Measurements from ENCODE around the gene LRRC3B.

The LRRC3B gene

DNA sequence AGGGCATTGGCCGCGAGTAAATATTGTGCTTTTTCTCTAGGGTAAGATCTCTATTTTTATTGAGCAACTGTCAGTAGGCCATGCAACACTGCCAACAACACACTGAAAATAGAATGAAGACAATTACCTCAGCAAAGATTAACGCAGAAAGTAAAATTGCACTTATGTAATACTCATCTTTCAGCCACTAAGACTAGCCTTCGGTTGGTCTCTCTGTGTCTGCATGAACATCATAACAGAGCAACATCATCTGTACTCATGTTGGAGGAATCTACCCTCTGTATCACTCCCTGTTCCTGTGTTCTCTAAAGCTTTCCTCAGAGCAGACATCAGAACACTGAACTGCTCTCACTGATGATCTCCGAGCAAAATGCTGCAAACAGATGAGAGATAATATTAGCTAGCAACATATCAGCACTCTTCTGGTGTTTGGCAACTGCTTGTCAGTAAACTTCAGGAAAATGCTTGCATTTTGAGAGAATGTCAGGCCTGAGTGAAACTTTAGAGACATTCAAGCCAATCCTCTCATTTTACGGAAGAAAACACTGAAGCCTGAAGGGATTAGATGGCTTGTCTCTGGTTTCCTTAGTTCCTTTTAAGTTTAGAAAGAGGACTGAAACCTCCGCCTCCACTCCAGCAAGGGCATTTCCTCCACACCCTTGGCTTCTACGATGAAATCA, 8.4 kb upstream of the LRRC3B start:
- DNase-seq (ENCODE audit: insufficient read length) (no peak), FAIRE-seq (no peak)
- no peak for TF ChIP-seq POLR2A (IDR thresholded peaks at IDR 0.05; ENCODE audit: low read depth, low read length)
- TF ChIP-seq TAF1 (IDR thresholded peaks at IDR 0.05; ENCODE audit: borderline replicate concordance, low read depth, low read length): no peak
- no peak for TF ChIP-seq POLR2AphosphoS5 (IDR thresholded peaks at IDR 0.05; ENCODE audit: low read depth, low read length)

DNA sequence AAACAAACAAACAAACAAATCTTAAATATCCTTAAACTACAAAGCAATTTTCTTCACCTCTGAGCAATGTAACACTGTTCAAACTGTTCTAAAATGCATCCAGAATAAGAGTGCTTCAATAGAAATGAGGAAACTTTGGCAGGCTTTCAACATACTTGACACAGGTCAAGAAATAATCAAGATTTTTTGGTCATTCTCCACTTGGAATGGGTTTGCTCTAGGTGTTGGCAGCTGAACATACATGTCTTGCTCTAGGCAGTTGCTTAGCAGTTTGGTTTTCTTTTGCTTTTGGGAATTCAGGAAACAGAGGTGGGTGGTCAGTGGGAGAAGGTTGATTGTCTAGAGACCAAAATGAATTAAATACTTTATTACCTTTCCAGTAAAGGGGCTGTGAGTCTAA, 1.4 kb upstream of the LRRC3B start:
- DNase-seq (ENCODE audit: insufficient read length) (no peak), FAIRE-seq (no peak)
- TF ChIP-seq POLR2A (IDR thresholded peaks at IDR 0.05; ENCODE audit: low read depth, low read length) (no peak), POLR2AphosphoS5 (IDR thresholded peaks at IDR 0.05; ENCODE audit: low read depth, low read length) (no peak), TAF1 (IDR thresholded peaks at IDR 0.05; ENCODE audit: borderline replicate concordance, low read depth, low read length) (no peak)

DNA sequence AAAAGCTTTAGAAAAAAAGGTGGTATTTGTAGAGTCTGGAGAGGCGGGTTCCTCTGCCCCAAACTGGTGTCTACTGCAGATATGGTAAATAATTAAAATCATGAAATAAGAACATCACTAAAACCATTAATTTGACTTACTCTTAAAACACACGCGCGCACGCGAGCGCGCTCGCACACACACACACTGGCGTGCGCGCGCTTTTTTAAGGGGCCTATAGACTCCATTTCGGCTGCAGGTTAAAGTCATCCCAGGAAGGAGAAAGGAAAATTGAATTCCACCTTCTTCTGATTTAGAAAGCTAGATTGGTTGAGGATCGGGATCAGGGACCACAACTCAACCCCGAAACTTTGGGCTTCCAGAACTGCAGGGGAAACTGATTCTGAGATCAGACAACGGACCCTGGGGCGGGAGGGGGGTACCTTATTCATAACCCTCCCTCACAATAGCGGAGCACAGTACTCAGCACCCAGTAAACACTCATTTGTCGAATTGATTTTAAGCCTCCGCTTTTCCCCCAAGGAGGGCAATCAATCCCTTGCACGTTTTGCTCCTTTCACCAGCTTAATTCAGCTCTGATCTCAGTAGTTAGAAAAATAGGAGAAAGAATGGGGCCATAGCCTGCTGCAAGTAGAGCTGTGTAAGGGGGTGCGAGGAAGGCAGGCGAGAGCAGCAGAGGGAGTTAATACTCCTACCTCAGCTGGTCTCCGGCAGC, 509 bp upstream of the LRRC3B start:
- no peak for DNase-seq (ENCODE audit: insufficient read length)
- FAIRE-seq: no peak
- TF ChIP-seq POLR2A (IDR thresholded peaks at IDR 0.05; ENCODE audit: low read depth, low read length) (no peak), TAF1 (IDR thresholded peaks at IDR 0.05; ENCODE audit: borderline replicate concordance, low read depth, low read length) (no peak), POLR2AphosphoS5 (IDR thresholded peaks at IDR 0.05; ENCODE audit: low read depth, low read length) (no peak)

DNA sequence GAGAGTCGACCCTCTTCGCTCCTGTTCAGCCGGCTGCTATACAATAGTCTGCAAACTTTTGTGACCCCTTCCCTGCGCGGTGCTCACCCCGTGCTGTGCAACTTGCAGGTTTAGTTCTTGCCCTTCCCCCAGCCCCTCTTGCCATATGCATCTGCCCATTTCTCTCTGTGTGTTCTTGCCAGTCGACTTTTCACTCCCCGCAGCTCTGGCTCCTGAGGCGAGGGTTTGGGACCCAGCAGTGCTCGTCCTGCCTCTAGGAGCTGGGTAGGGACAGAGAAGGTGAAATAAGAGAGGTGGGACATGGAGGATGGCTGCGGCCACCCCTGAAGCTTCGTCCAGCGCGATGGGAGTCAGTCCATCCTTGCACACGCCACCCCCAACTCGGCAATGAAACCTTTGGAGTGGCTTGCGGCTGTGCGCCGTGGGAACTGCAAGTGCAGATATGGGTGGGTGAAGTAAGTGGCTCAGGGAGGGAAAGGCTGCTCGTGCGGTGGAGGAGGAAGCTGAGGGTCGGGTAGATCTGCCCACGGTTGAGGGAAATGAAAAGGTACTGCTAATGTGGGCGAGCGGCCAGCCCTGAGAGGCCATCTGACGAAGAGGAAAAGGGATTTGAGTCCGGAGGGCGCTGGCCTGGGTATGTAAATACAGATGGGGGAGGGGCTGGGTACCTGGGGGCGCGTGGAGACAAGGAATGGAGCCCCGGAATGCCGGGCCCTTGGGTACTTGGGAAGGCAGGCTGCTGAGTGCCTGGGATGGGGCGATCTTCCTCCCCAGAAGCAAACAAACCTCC, 1.0 kb downstream of the LRRC3B start:
- DNase-seq (ENCODE audit: insufficient read length) (peak; percentile 1), FAIRE-seq (no peak)

DNA sequence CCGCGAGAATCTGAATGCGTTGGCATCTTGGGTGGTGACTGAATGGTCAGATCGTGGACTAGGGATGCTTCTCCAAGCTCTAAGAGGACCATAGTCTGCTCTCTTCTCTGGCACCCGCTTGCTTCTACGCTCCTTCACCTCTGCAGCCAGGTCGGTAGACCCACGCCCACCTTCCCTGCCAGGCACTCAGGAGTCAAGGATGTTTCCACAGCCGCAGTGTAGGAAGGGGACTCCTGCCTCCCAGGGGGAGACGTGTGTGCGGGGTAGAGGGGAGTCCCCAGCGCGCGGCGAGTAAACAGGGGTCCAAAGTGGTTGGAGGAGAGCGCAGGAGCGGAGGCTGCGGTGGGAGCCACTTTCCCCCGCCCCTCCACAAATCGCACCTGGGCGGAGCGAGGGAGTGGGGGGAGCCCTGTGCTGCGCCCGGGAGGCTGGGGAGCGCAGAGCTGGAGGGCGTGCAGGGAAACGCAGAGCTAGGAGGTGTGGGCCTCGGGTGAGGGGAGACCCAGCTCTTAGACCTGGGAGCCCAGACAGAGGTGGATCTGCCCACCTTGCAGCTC, 1.7 kb downstream of the LRRC3B start:
- no peak for TF ChIP-seq TAF1 (IDR thresholded peaks at IDR 0.05; ENCODE audit: borderline replicate concordance, low read depth, low read length)
- TF ChIP-seq POLR2A (IDR thresholded peaks at IDR 0.05; ENCODE audit: low read depth, low read length): no peak
- TF ChIP-seq POLR2AphosphoS5 (IDR thresholded peaks at IDR 0.05; ENCODE audit: low read depth, low read length): no peak
- no peak for FAIRE-seq
- no peak for DNase-seq (ENCODE audit: insufficient read length)

More for the DNA sequence above, 1.0 kb downstream of the LRRC3B start:
- TF ChIP-seq TAF1 (IDR thresholded peaks at IDR 0.05; ENCODE audit: borderline replicate concordance, low read depth, low read length) (no peak), POLR2A (IDR thresholded peaks at IDR 0.05; ENCODE audit: low read depth, low read length) (no peak), POLR2AphosphoS5 (IDR thresholded peaks at IDR 0.05; ENCODE audit: low read depth, low read length) (no peak)

DNA sequence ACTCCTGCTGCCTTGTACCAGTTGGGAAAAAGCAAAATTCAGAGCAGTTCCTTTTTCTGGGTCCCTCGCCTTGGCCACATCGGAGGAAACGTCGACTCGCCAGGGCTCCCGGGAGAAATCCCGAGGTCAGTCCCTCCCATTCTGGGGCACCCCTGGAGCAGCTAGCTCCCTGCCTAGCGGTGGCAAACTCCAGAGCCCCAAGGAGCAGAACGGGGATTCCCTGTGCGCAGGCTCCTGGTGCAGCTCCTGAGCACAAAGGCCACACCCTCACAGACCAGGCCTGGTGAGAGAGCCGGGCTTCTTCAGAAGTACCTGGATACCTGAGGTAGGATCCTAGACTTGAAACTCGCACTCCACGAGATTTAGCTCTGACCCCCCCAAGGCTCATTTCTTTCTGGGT, 2.6 kb downstream of the LRRC3B start:
- no peak for TF ChIP-seq POLR2AphosphoS5 (IDR thresholded peaks at IDR 0.05; ENCODE audit: low read depth, low read length)
- no peak for TF ChIP-seq TAF1 (IDR thresholded peaks at IDR 0.05; ENCODE audit: borderline replicate concordance, low read depth, low read length)
- no peak for TF ChIP-seq POLR2A (IDR thresholded peaks at IDR 0.05; ENCODE audit: low read depth, low read length)
- FAIRE-seq (no peak), DNase-seq (ENCODE audit: insufficient read length) (no peak)

DNA sequence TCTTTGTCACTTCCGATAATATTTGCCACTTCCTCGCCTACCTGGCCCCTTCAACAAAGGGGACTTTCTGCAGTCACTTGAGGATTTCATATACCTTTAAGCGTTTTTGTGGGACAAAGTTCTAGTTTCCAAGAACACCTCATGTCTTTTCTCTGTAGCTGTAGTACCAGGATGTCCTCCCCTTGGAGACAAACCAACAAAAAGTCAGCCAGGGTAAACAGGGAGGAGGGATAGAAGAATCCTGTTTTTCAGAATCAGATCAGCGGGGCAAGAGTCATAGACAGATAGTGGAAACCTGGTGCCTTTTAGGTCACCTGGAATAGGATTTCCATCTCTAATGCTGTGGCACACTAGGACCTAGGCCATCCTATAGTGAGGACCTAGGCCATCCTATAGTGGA, 4.5 kb downstream of the LRRC3B start:
- no peak for TF ChIP-seq POLR2AphosphoS5 (IDR thresholded peaks at IDR 0.05; ENCODE audit: low read depth, low read length)
- no peak for TF ChIP-seq TAF1 (IDR thresholded peaks at IDR 0.05; ENCODE audit: borderline replicate concordance, low read depth, low read length)
- no peak for TF ChIP-seq POLR2A (IDR thresholded peaks at IDR 0.05; ENCODE audit: low read depth, low read length)
- no peak for FAIRE-seq
- no peak for DNase-seq (ENCODE audit: insufficient read length)

DNA sequence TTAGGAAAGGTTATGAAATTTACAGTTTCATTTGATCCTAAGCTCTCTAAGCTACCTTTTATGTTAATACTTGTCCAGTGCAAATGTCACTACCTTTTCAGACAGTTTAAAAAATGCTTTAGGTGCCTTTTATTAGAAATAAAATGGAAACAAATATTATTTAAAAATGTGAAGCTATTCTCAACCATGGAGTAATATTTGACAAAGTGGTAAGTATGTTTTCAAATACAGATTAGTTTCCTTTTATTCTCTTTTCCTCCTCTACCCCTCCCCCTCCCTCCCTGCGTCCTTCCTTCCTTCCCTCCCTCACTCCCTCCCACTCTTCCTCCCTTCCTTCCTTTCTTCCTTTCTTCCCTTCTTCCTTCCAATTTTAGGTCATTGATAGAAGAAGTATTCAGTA, 6.3 kb downstream of the LRRC3B start:
- TF ChIP-seq POLR2AphosphoS5 (IDR thresholded peaks at IDR 0.05; ENCODE audit: low read depth, low read length): no peak
- TF ChIP-seq TAF1 (IDR thresholded peaks at IDR 0.05; ENCODE audit: borderline replicate concordance, low read depth, low read length): no peak
- no peak for TF ChIP-seq POLR2A (IDR thresholded peaks at IDR 0.05; ENCODE audit: low read depth, low read length)
- FAIRE-seq: no peak
- DNase-seq (ENCODE audit: insufficient read length): no peak

DNA sequence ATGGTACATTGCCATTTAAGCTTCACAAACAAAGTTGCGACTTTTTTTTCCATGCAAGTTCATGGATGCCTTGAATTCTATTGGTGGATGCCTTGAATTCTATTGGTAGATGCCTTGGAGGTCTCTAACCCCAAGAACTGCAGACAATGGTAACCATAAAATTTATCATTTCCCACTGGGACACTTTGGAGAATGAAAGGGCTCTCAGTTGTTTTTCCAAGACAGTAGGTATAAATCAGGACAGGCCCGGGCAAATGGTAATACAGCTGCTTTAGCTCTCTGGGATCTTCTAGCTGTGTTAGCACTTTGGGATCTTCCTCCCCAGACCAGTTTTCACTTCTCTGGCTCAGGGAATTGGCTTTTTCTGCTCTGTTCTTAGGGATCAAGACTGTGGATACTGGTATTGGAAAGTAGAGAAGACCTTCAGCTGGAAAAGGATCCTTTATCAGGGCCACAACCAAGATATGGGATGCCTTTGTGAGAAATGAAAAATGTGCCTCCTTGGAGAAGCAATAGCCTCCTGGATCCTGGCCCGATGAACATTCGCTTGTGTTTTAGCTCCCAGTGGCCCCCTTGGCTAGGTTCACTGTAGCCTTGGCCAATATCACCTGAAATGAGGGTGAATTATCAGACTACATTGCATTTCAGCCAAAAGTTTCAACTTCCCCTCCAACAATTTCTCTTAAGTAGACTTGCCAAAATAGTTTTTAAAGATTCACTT, 8.3 kb downstream of the LRRC3B start:
- DNase-seq (ENCODE audit: insufficient read length): no peak
- TF ChIP-seq POLR2AphosphoS5 (IDR thresholded peaks at IDR 0.05; ENCODE audit: low read depth, low read length) (no peak), TAF1 (IDR thresholded peaks at IDR 0.05; ENCODE audit: borderline replicate concordance, low read depth, low read length) (no peak), POLR2A (IDR thresholded peaks at IDR 0.05; ENCODE audit: low read depth, low read length) (no peak)

DNA sequence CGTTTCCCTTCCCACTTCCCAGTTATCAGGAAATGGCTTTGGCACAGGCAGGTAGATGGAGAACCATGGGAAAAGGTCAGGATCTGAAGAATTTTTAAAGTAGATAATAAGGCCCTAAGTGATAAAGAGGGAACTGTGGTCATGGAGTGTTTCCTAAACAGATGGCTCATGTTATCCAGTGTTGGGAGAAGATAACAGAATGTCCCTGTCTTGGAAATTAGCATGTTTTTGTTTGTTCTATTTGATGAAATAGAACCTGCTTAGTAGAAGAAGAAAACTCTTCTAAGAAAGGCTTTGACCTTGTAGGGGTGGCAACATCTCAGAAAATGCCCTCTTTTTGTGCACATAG, 8.8 kb downstream of the LRRC3B start:
- DNase-seq (ENCODE audit: insufficient read length) (no peak), FAIRE-seq (no peak)
- TF ChIP-seq TAF1 (IDR thresholded peaks at IDR 0.05; ENCODE audit: borderline replicate concordance, low read depth, low read length): no peak
- no peak for TF ChIP-seq POLR2AphosphoS5 (IDR thresholded peaks at IDR 0.05; ENCODE audit: low read depth, low read length)
- TF ChIP-seq POLR2A (IDR thresholded peaks at IDR 0.05; ENCODE audit: low read depth, low read length): no peak

More for the DNA sequence above, 8.3 kb downstream of the LRRC3B start:
- no peak for FAIRE-seq

DNA sequence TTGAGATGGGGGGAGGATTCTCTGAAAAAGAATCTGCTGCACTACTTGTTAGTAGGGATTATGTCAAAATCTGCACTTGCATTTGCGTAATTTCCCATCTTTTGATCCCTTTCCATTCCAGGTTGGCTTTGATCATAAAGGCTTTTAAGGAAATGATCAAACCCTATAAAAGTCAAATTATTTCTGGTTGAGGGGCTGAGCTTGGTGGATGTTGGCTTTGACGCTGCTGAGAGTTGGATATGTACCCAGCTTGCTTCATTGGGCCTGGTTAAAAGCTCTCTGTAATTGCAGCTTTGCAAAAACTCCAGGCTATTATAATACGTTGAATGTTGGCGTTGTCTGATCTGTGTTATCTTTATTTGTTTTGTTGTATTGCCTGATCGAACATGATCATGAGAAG, 12.0 kb downstream of the LRRC3B start:
- DNase-seq (ENCODE audit: insufficient read length) (no peak), FAIRE-seq (no peak)
- no peak for TF ChIP-seq TAF1 (IDR thresholded peaks at IDR 0.05; ENCODE audit: borderline replicate concordance, low read depth, low read length)
- TF ChIP-seq POLR2AphosphoS5 (IDR thresholded peaks at IDR 0.05; ENCODE audit: low read depth, low read length): no peak
- TF ChIP-seq POLR2A (IDR thresholded peaks at IDR 0.05; ENCODE audit: low read depth, low read length): no peak
